Neural cell (in vitro differentiated cells): ENCODE data around the gene TNS3.

ENCODE experiments used
- EZH2 ChIP-seq: fragments of 200-600, 300-800 bp; shearing (Covaris generic), sonication (generic); IDR thresholded peaks from 2 replicates; pipeline ENCODE4 v1.6.1; 2014; ENCODE audit warnings: antibody characterized with exemption, low read length, borderline replicate concordance, mild to moderate bottlenecking; ENCODE audit not compliant: insufficient read depth, poor library complexity, severe bottlenecking
- POLR2AphosphoS5 ChIP-seq: IDR thresholded peaks from 2 replicates; pipeline ENCODE4 v1.6.1; 2012
- TF ChIP-seq, protein P1 (sequence below): fragments of 450-650 bp; IDR thresholded peaks from 2 replicates; pipeline ENCODE4 v1.5.1; 2014; ENCODE audit warnings: antibody characterized with exemption, mild to moderate bottlenecking, moderate library complexity; ENCODE audit not compliant: poor library complexity, severe bottlenecking

DNA sequence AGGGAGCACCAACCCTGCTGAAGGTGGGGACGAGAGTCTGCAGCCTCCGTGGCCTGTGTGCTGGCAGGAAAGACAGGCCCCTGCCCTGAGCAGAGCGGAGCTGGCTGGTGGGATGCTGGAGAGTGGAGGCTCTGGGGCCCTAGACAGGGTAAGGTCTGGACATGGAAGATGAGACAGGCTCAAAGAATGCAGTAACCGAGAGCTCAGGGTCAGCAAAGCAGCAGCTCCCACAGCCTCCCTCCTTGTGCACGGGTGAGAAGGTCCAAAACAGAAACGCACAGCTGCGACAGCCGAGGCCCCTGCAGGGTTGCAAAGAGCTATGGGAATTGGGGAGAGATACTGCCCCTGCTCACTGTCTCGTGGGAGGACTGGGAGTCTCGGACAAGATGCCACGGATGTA, 80.5 kb downstream of the TNS3 start:
- TF ChIP-seq, protein P1, sequence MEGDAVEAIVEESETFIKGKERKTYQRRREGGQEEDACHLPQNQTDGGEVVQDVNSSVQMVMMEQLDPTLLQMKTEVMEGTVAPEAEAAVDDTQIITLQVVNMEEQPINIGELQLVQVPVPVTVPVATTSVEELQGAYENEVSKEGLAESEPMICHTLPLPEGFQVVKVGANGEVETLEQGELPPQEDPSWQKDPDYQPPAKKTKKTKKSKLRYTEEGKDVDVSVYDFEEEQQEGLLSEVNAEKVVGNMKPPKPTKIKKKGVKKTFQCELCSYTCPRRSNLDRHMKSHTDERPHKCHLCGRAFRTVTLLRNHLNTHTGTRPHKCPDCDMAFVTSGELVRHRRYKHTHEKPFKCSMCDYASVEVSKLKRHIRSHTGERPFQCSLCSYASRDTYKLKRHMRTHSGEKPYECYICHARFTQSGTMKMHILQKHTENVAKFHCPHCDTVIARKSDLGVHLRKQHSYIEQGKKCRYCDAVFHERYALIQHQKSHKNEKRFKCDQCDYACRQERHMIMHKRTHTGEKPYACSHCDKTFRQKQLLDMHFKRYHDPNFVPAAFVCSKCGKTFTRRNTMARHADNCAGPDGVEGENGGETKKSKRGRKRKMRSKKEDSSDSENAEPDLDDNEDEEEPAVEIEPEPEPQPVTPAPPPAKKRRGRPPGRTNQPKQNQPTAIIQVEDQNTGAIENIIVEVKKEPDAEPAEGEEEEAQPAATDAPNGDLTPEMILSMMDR, result no peak
- TF ChIP-seq EZH2 (no peak), POLR2AphosphoS5 (no peak)
